ENCODE measurements around the gene GAPDH.
"Not testable (repeated sequence)": the region's sequence is repeated elsewhere in the genome, so short reads cannot be mapped to it uniquely, and the experiment has no call there.

The GAPDH gene

DNA sequence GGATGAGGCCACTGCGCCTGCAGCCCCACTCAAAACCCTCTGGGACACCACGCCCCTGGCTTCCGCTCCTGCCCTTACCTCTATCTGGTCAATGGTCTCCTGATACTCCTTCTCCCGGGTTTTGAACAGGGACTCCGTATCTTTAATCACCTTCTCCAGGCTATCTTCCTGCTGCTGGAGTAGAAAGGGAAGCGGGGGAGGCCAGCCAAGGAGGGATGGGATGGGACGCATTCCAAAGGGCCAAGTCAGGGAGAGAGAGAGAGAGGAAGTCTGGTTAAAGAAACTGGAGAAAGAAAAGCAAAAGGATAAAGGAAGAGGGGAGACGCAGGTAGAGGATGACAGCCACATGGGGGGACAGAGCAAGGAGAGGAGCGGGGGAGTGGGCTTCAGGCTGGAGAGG is 13.7 kb downstream of the GAPDH start:
- DNase-seq = peak; percentile 88

DNA sequence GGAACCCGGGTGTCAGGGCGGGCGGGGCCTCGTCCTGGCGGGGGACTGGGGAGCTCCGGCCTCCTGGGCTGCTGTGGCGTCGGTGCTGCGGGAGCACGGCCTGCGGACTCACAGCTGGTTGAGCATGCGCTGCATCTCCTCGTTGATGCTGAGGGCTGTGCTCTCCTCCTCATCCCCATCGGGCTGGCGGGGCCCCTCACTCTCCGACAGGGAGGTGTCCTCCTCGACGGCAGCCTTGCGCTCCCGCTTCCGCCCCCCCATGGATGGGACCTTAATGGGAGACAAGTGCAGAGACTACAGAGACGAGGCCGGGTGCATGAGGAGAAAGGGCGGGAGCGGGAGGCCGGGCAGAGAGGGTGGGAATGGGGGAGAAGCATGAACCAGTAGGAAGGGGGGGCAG is 14.2 kb downstream of the GAPDH start:
- no peak for DNase-seq

GRCh38 chr12:6548966-6549683 is 14.8 kb downstream of the GAPDH start:
- peak; percentile 88 for DNase-seq

DNA sequence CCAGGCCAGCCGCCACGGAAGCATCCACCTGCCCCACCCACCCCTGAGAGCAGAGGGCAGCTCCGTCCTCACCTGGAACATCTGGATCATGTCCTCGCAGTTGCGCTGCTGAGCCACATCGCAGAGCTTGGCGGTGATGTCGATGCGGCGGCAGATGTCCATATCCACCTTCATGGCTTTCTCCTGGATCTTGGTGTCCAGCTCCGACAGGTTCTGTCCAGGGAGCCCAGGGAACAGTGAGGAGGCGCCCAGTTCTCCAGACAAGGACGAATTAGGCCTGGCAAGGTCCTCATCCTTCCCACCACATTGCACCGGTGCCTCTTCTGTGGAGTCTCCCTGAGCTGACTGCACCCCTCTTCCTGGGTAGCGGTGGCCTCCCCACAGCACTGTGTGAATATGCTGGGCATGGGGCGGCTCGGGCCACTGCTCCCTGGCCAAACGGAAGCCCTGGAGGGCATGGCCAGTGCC is 15.4 kb downstream of the GAPDH start:
- no peak for DNase-seq

DNA sequence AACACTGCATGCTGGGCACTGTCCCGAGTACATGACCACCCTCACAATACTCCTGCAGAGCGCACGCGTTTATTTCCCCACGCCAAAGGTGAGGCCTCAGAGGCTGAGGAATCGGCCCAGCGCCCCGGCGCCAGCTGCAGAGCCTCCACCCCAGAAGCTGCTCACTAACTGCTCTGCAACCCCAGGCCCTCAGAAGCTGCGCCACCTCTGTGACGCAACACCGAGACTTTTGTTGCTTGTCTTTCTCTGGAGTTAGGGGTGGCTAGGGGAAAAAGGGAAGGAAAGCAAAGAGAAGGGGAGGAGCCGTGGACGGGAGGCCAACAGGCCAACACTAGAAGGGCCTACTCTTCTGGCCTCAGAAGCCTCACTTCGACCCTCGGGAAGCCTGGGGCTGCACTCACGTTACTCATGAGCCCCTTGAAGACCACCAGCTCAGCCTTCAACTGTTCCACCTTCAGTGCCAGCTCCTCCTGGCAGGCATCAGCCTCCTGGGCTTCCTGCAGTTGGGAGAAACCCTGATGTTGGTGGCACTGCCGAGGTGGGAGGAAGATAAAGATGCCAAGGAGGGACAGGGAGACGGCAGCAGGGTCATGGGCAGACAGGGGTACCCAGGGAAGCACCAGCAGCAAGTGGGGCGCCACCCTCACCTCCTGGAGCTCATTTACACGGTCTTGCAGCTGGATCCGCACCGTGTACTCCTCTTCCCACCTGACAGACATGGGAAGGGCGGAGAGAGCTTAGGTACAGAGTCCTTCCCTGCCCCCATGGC is 16.2 kb downstream of the GAPDH start:
- DNase-seq = no peak

GRCh38 chr12:6551063-6551461 is 16.7 kb downstream of the GAPDH start:
- DNase-seq = no peak

GRCh38 chr12:6551496-6552139 is 17.3 kb downstream of the GAPDH start:
- DNase-seq = peak; percentile 70

DNA sequence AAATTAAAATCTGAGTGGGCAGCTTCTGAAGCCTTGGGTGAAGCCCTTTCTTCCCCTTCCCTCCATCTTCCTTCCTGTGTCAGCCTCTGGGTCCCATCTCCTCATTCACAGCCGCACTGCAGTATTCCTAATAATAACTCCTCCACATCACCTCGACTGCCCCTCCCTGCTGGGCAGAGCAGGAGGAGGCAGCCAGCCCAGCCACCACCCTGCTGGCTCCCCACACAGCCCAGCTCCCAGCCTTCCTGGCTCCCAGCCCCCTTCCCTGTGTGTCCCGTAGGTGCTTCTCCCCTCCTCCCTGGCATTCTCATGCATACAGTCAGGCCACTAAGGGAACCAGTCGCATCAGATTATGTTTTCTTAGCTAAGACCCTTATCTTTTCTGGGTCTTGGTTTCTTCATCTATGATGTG is 17.8 kb downstream of the GAPDH start:
- DNase-seq = no peak

DNA sequence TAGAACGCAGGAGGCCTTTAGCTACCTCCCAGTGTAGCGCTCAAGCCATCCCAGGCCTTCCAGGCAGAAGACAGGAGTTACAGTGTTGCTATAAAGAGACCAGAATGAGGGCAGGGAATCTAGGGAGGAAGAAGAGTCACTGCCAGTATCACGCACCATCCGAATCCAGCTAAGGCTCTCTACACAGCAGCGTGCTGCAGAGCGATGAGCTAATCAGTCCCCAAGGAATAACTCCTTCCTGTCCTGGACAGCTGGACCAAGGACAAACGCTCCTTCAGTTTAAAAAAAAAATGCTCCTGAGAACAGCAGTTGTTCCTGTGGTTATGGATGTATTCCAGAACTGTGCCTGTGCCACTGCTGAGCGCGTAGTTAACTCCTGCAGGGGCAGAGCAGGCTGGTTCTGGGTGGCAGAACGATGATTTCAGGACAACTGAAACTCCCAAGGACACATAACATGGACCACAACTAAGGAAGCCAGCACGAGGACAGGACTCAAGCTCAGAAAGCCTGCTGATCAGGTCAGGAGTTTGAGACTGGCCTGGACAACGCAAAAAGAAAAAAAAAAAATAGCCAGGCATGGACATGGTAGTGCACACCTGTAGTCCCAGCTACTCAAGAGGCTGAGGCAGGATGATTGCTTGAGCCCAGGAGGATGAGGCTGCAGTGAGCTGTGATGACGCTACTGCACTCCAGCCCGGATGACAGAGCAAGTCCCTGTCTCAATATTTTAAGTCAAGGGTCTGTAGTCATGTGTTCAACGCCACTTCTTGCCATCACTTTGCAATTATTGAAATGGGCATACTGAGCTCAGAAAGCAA is 18.9 kb downstream of the GAPDH start:
- DNase-seq = peak; percentile 79

- DNase-seq = peak; percentile 78
Measured at GRCh38 chr12:6554168-6555017, 20.1 kb downstream of the GAPDH start.

DNA sequence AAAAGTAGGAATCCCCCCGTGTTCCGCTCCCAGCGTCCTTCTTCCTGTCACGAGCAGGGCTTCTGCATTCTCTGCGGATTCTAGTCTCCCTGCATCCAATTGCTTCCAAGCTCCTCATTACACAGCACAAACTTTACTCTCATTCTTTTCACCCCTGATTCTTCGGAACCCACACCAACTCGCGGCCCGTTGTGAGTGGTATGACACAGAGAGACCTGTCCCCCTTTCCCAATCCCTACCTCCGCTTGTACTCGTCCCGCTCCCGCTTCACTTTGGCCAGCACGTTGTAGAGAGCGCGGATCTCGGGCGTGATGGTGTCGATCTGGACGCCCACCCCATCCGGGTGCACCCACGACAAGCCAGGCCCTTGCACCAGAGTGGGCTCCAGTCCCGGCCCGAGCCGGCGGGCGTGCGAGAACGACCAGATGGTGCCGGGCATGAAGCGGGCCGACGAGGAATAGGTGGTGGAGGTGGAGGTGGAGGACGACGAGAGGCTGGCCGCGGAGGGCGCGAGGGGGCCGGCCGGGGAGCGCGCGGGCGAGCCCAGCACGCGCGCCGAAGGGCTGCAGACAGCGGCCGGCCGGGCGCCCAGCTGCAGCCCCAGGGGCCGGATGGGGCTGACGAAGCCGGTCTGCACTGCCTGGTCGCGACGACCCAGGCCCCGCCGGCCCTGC is 20.8 kb downstream of the GAPDH start:
- DNase-seq = no peak

- DNase-seq = not testable (repeated sequence)
Measured at GRCh38 chr12:6556496-6556817, 22.1 kb downstream of the GAPDH start.

DNA sequence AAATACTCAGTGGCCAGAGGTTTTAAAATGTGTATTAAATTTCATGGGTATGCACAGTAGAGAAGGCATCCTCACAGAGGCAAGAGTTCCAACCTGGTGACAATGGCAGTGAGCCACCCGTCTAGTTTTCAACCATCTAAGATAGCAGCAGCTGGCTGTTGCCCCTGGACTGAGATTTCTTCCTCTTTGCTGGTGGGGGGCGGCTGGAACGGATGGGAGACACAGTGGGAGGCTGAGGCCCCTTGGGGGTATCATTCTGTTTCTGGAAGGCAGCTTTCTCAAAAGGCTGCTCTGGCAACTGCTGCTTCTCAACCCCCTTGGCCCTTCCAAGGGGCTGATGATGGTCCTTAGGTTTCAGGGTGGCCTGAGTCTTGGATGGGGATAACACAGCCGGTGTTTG is 22.5 kb downstream of the GAPDH start:
- DNase-seq = no peak

DNA sequence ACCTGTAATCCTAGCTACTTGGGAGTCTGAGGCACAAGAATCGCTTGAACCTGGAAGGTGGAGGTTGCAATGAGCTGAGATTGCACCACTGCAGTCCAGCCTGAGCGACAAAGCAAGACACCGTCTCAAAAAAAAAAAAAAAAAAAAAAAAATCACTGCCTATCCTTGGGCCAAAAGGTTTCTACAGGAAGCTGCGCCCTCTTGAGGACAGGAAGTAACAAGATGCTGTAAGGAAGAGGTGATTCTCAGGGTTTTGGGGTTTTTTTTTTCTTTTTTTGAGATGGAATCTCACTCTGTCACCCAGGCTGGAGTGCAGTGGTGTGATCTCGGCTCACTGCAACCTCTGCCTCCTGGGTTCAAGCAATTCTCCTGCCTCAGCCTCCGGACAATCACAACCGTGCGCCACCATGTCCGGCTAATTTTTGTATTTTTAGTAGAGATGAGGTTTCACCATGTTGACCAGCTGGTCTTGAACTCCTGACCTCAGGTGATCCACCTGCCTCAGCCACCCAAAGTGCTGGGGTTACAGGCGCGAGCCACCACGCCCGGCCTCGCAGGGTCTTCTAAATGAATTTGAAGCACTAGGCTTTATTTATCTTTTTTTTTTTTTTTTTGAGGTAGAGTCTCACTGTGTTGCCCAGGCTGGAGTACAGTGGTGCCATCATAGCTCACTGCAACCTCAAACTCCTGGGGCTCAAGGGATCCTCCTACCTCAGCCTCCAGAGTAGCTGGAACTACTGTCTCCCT is 23.9 kb downstream of the GAPDH start:
- DNase-seq = peak; percentile 78

GRCh38 chr12:6559500-6559899 is 25.2 kb downstream of the GAPDH start:
- no peak for DNase-seq

- no peak for DNase-seq
Measured at GRCh38 chr12:6560501-6561205, 26.3 kb downstream of the GAPDH start.

GRCh38 chr12:6562881-6563280 is 28.6 kb downstream of the GAPDH start:
- DNase-seq = no peak

- DNase-seq = peak; percentile 41
Measured at GRCh38 chr12:6563448-6564050, 29.2 kb downstream of the GAPDH start.

- no peak for DNase-seq
Measured at GRCh38 chr12:6567112-6567670, 32.9 kb downstream of the GAPDH start.
